ENCODE measurements around the gene PCSK1. TPM values are rescaled to one million over a fixed set of nuclear protein-coding genes. Genes with fewer than 3 reads are reported as not detected.

Gene PCSK1
- polyA plus RNA-seq (2011; rRNA removed): 0.13 and 0.17 TPM in 2 replicates
- 0.01 and 0.04 TPM in 2 replicates for polyA plus RNA-seq (2012; cell fraction: cytosol; rRNA removed)
- polyA plus RNA-seq (2012; cell fraction: nucleus; rRNA removed): 0.01 TPM in 2 replicates
- 0.14 to 0.18 TPM (median 0.16 TPM) in 3 replicates for polyA plus RNA-seq (2017; fragmentation: RNase III; extraction: RNeasy Plus Mini Kit Qiagen cat#74134 plus additional on column Dnase treatment)
- polyA minus RNA-seq (2011; rRNA and poly(A)+ RNA removed): 0.17 and 0.19 TPM in 2 replicates

DNA sequence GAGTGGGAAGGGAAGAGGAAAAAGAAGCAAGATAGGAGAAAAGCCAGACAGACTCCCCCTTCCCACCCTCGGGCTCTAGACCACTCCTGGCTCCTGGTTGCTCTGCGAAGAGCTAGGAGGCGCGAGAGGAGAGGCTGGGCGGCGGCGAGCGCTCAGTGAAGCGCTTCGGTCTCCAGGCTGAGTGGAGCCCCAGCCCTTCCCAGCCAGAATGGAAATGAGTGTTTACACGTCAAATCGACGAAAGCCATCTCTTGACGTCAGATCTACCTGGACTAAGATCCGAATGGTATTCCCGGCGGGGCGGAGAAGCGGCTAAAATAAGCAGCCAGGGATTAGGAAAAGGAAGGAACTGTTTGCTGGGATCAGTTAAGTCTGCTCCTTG is at the start of gene PCSK1:
Gene PCSK1, minus strand, starts transcription at position 183 of the 382 bp plus-strand sequence. CDS start 206 bp downstream, outside the sequence.
- ChIA-PET CTCF (interaction anchor here (2.4 to 3.8 kb wide), 2 partner anchors 87 to 169 kb away, joined by 6 to 12 read pairs; no protein-coding TSS in a partner anchor), POLR2A (no interaction called here)
- H3K4me3 ChIP-seq: no peak within 1 kb of the TSS
- H3K4me1 ChIP-seq: peaks cover 9% of the 10 kb centered on the region
- no peak within 1 kb of the TSS for H3K27ac ChIP-seq
- 68% methylated on average over 19 of the region's 19 CpGs for whole genome bisulfite sequencing (ENCODE audit: missing lambda C conversion rate)
- no peak for FAIRE-seq
- peak within 1 kb of the TSS; percentile 75 for H3K4me2 ChIP-seq
- no peak for DNase-seq (ENCODE audit: low read depth in 1 of 2, low spot score in 1 of 2)
- TF ChIP-seq, protein P1, sequence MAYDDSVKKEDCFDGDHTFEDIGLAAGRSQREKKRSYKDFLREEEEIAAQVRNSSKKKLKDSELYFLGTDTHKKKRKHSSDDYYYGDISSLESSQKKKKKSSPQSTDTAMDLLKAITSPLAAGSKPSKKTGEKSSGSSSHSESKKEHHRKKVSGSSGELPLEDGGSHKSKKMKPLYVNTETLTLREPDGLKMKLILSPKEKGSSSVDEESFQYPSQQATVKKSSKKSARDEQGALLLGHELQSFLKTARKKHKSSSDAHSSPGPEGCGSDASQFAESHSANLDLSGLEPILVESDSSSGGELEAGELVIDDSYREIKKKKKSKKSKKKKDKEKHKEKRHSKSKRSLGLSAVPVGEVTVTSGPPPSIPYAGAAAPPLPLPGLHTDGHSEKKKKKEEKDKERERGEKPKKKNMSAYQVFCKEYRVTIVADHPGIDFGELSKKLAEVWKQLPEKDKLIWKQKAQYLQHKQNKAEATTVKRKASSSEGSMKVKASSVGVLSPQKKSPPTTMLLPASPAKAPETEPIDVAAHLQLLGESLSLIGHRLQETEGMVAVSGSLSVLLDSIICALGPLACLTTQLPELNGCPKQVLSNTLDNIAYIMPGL (CRISPR knock-in tag; IDR thresholded peaks at IDR 0.05; ENCODE audit: borderline replicate concordance): no peak
- TF ChIP-seq FOSB (CRISPR knock-in tag; IDR thresholded peaks at IDR 0.05): no peak
- TF ChIP-seq ZFP36 (IDR thresholded peaks at IDR 0.05; ENCODE audit: borderline replicate concordance, partially characterized antibody): no peak
- TF ChIP-seq RFX5 (IDR thresholded peaks at IDR 0.05): no peak
- TF ChIP-seq HEYL (CRISPR knock-in tag; IDR thresholded peaks at IDR 0.05): no peak
- no peak for TF ChIP-seq RCOR1 (IDR thresholded peaks at IDR 0.05; ENCODE audit: low read depth, low read length)
- no peak for TF ChIP-seq FOXS1 (CRISPR knock-in tag; IDR thresholded peaks at IDR 0.05)
- no peak for TF ChIP-seq HOXA7 (CRISPR knock-in tag; IDR thresholded peaks at IDR 0.05)
- TF ChIP-seq TP53 (CRISPR knock-in tag; IDR thresholded peaks at IDR 0.05): no peak
- TF ChIP-seq FOSL2 (IDR thresholded peaks at IDR 0.05): no peak
- TF ChIP-seq FOSL2 (CRISPR knock-in tag; IDR thresholded peaks at IDR 0.05): no peak
- no peak for TF ChIP-seq JUNB (IDR thresholded peaks at IDR 0.05)
- TF ChIP-seq ZNF302 (CRISPR knock-in tag; IDR thresholded peaks at IDR 0.05): no peak
- TF ChIP-seq CBX8 (IDR thresholded peaks at IDR 0.05): no peak
- no peak for TF ChIP-seq RARB (CRISPR knock-in tag; IDR thresholded peaks at IDR 0.05)
- no peak for TF ChIP-seq SMC3 (IDR thresholded peaks at IDR 0.05)
- no peak for TF ChIP-seq NR3C1 (IDR thresholded peaks at IDR 0.05)
- no peak for TF ChIP-seq MYC (IDR thresholded peaks at IDR 0.05; ENCODE audit: borderline replicate concordance, low read length)
- no peak for ATAC-seq
- no peaks in the 10 kb centered on the region; the same call in 2 of the 3 replicates for H3K9me3 ChIP-seq

DNA sequence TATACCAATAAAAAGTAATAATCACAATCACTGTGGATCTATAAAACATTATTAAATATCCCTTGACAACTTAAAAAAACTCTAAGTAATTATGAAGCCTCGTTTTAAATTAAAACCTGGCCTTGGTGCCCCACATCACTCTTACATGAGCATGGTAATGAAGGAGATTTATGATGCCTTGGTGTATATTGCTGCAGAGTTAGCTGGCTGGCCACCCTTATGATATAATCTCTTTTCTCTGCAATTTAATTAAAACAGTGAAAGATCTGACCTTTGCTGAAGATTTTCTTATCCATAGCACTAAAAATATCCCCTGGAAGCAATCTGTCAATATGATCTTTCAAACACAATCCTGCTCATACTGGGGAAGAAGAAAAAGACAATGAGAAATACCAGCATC is 48.8 kb upstream of the PCSK1 start:
- 3% methylated on average over 1 of the region's 1 CpG for WGBS (ENCODE audit: missing lambda C conversion rate)
- Histone ChIP-seq H3K4me3 (no peak overlapping the region), H3K27ac (no peak overlapping the region), H3K4me2 (no peak overlapping the region), H3K9me3 (no peaks in the 10 kb centered on the region), H3K4me1 (no peaks in the 10 kb centered on the region)
- FAIRE-seq (no peak), DNase-seq (ENCODE audit: low read depth in 1 of 2, low spot score in 1 of 2) (no peak), ATAC-seq (no peak)
- ChIA-PET CTCF (no interaction called here), POLR2A (no interaction called here)
- no peak for TF ChIP-seq ATOH8 (CRISPR knock-in tag; IDR thresholded peaks at IDR 0.05; ENCODE audit: low read depth)
- no peak for TF ChIP-seq POLR2AphosphoS2 (conservative IDR thresholded peaks at IDR 0.05; ENCODE audit: low read length)
- no peak for TF ChIP-seq TP53 (CRISPR knock-in tag; IDR thresholded peaks at IDR 0.05)
- TF ChIP-seq JUNB (IDR thresholded peaks at IDR 0.05): no peak
- no peak for TF ChIP-seq CEBPB (IDR thresholded peaks at IDR 0.05)
- TF ChIP-seq FOSB (CRISPR knock-in tag; IDR thresholded peaks at IDR 0.05): no peak
- no peak for TF ChIP-seq PHF8 (IDR thresholded peaks at IDR 0.05; ENCODE audit: borderline replicate concordance, low read depth)
- TF ChIP-seq RCOR1 (IDR thresholded peaks at IDR 0.05; ENCODE audit: low read depth, low read length): no peak
- no peak for TF ChIP-seq RFX5 (IDR thresholded peaks at IDR 0.05)
- no peak for TF ChIP-seq ELK1 (IDR thresholded peaks at IDR 0.05; ENCODE audit: low read depth, low read length)
- TF ChIP-seq MAZ (IDR thresholded peaks at IDR 0.05; ENCODE audit: borderline replicate concordance, low read depth, low read length): no peak
